Right cardiac atrium (tissue), 5 donors: Measurements from ENCODE around the gene SCFD2. TPM values are rescaled to one million over a fixed set of nuclear protein-coding genes. Genes with fewer than 3 reads are reported as not detected.

ENCODE experiments used
- ATAC-seq, 2 donors: fragments of 200-7000 bp; cut with Tn5 transposase; one replicate each; pipeline versions ENCODE4 v1.8.0 to v1.9.1; 2020; ENCODE audit warnings: moderate library complexity in 2 of 2, mild to moderate bottlenecking in 1 of 2
- DNase-seq, 3 donors: peaks; one replicate each; pipeline ENCODE4 v3.0.0-alpha.2; 2020
- H3K27ac ChIP-seq: one replicate; pipeline ENCODE4 v1.5.1; 2013; ENCODE audit warnings: mild to moderate bottlenecking, low read length, control low read depth, moderate library complexity
- H3K27me3 ChIP-seq: one replicate; pipeline ENCODE4 v1.6.1; 2013; ENCODE audit not compliant: control insufficient read depth, insufficient read depth
- H3K4me1 ChIP-seq: one replicate; pipeline ENCODE4 v1.6.1; 2013; ENCODE audit warnings: low read length; ENCODE audit not compliant: control insufficient read depth, insufficient read depth
- H3K4me3 ChIP-seq: one replicate; pipeline ENCODE4 v1.5.1; 2013; ENCODE audit warnings: low read length, control low read depth
- H3K9me3 ChIP-seq: one replicate; pipeline ENCODE4 v1.6.1; 2013; ENCODE audit warnings: low read length; ENCODE audit not compliant: control insufficient read depth
- whole genome bisulfite sequencing: extraction: QIAGEN DNeasy Blood & Tissue Kit; methylation state at CpG from one replicate; pipeline ENCODE4 v1.1.7; 2013; 5-methylcytosine and 5-hydroxymethylcytosine counted together
- intact Hi-C, 4 donors: fragments of 100-400 bp; cut with DNase I; formaldehyde crosslinking; loops; one replicate each; pipeline versions ENCODE4 v1.11.0 to v1.14.0; 2022 to 2023
- polyA plus RNA-seq: library from polyadenylated mRNA; stranded (reverse); fragments of 200-250 nt; gene quantifications from one replicate; pipeline ENCODE4 v1.2.3, GENCODE V29; 2013
- total RNA-seq, 4 donors: library from RNA; stranded (reverse); fragmentation: NEBNext Ultra II Directional; extraction: Animal tissue kit (Norgen Biotek cat#: 25700); gene quantifications; one replicate each; pipeline ENCODE4 v1.2.1, GENCODE V29; 2021
- donor health status: healthy with polysubstance abuse.
- donor health status: DM: no; HTN: yes; CAD: no.
- donor health status: DM: no; HTN: no; CAD: no.
- donor health status: DM: no; HTN: yes; CAD: no; lungs with severe emphysema.
- donor health status: DM: yes; HTN: yes; CAD: no.

The SCFD2 gene
- total and polyA plus RNA-seq, 5 donors: 4.5 to 11.1 (median 10.1) TPM

DNA sequence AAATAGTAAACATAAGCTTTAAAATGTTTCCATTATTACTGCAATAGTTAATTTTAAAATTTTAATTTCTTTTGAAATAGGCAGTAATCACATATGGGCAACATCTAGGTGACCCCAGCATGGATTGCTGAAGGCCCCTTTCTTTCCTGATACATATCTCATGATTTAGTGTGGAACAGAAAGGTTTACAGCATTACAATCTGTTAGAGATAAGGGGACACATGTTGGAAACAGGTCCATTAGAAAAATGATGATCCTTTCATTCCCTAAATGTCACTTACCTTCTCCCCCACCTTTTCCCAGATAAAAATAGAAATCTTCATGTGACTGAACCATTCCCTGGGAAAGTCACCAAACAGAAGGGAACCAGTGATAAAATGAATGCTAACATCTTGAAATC, 413.3 kb downstream of the SCFD2 start:
- intact Hi-C loops: loop anchor here in 1 of 4 donors (10.0 kb wide), 1 partner anchor 88 kb away; the partner anchor contains the start of gene RASL11B
- H3K4me1 ChIP-seq: peaks cover 3% of the 10 kb centered on the region
- no peaks in the 10 kb centered on the region for H3K27me3 ChIP-seq
- no peaks in the 10 kb centered on the region for H3K9me3 ChIP-seq
- ATAC-seq: no peak
- H3K4me3 ChIP-seq: no peak overlapping the region
- no peak overlapping the region for H3K27ac ChIP-seq
- no peak for DNase-seq

DNA sequence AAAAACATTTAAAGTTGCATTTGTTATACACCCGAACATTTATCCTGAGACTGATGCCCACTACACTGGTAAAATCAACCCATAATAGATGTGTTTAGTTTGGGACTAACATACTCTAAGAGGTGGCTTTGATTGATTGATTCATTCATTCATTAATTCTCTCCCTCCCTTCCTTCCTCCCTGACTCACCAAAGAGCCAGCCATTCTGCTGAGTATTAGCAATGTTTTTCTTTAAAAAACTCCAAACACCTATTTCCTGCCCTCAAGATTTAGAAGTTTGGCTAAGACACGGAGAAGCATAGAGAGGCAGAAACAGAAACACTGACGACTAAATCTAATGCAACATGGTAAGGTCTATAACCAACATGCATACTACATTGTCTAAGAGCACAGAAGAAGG, 414.8 kb downstream of the SCFD2 start:
- Histone ChIP-seq H3K9me3 (no peaks in the 10 kb centered on the region), H3K27me3 (no peaks in the 10 kb centered on the region), H3K27ac (no peak overlapping the region), H3K4me3 (no peak overlapping the region), H3K4me1 (peaks cover 3% of the 10 kb centered on the region)
- ATAC-seq: no peak
- no peak for DNase-seq
- WGBS: 87% methylated on average over 3 of the region's 3 CpGs
- intact Hi-C loops: loop anchor here in 1 of 4 donors (10.0 kb wide), 1 partner anchor 86 kb away; the partner anchor contains the start of gene RASL11B

DNA sequence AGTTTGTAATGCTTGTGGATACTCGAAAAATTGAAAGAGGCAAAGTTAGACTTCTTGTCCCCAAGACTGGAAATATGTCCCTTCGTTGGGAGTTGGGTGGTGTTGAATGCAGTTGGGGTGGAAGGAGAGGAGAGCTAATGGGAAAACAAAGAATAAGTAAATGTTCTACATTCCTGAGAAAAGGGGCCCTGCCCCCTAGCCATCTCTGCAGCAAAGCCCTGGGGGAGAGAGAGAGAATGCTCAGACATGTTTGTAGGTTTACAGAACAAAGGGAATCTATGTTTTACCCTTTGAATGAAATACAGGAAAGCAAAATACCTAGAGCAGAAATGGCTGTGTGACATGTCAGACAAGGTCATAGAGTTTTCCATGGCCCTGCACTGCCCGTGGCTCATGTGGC, 415.6 kb downstream of the SCFD2 start:
- Histone ChIP-seq H3K9me3 (no peaks in the 10 kb centered on the region), H3K27ac (no peak overlapping the region), H3K27me3 (no peaks in the 10 kb centered on the region), H3K4me3 (no peak overlapping the region), H3K4me1 (peaks cover 3% of the 10 kb centered on the region)
- 90% methylated on average over 3 of the region's 3 CpGs for WGBS
- no peak for ATAC-seq
- intact Hi-C loops: loop anchor here in 1 of 4 donors (10.0 kb wide), 1 partner anchor 85 kb away; the partner anchor contains the start of gene RASL11B
- DNase-seq: no peak

DNA sequence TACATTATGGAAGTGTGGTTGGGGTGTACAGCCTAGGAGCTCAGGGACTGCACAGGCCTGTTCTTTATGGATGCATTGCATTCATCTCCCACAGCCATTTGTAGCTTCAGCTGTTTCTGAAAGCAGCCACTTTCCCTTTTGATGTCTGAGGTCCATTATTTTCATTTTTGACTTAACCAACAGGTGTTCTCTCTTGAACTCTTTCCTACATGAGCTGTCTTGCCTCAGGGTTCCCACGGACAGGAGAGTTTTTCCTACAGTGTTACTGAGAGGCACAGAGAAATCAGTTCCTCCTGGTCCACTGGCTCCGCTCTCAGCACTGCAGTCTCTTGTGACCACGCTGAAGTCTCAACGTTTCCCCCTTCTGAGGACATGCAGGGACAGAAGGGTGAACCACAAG, 416.5 kb downstream of the SCFD2 start:
- Histone ChIP-seq H3K4me3 (no peak overlapping the region), H3K27ac (no peak overlapping the region), H3K4me1 (peaks cover 3% of the 10 kb centered on the region), H3K9me3 (no peaks in the 10 kb centered on the region), H3K27me3 (no peaks in the 10 kb centered on the region)
- intact Hi-C loops: no loop called here
- no peak for ATAC-seq
- 75% methylated on average over 4 of the region's 4 CpGs for WGBS
- no peak for DNase-seq

DNA sequence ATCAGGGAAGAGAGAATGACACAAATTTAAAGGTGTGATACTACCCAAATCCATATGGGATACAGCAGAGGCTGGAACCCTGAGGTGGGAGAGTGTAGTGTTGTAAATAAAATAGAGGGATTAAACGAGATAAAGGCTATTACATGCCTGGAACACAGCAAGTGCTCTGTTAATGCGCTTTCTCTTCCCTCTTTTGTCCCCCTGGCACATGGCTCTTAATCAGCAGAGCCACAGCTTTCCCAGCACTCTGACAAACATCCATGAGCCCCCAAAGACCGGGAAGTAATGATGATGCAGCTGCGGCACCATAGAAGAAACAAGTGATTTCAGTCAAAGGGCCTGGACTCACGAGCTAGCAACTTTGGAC, 417.8 kb downstream of the SCFD2 start:
- peak overlapping the region; percentile 37 for H3K27ac ChIP-seq
- intact Hi-C loops: no loop called here
- DNase-seq (no peak), ATAC-seq (no peak)
- WGBS: 79% methylated on average over 5 of the region's 5 CpGs
- H3K27me3 ChIP-seq: no peaks in the 10 kb centered on the region
- H3K4me1 ChIP-seq: peaks cover 3% of the 10 kb centered on the region
- no peaks in the 10 kb centered on the region for H3K9me3 ChIP-seq
- no peak overlapping the region for H3K4me3 ChIP-seq

DNA sequence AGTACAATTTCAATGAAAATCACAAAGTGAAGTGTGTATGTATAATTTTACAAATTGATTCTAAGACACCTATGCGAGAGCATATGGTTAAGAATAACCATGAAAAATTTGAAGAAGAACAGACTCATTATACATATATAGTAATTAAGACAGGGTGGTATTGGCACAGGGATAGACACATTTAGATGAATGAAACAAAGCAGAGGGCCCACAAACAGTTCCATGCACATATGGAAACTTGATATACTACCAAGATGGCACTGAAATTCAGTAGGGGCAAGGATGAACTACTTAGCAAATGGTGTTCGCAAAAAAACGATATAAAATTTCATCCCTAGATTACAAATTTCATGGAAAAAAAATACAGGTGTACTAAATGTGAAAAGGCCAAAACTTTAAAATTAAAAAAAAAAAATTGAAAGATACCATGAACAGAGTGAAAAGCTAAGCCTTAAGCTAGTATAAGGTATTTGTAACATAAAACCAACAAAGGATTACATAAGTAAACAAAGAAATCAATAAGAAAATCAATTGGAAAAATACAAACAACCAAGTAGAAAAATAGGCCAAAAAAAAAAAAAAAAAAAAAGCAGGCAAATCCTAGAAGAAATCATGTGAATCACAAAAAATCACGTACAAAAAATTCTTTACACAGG, 418.3 kb downstream of the SCFD2 start:
- Histone ChIP-seq H3K27ac (no peak overlapping the region), H3K4me1 (peaks cover 3% of the 10 kb centered on the region), H3K9me3 (no peaks in the 10 kb centered on the region), H3K4me3 (no peak overlapping the region), H3K27me3 (no peaks in the 10 kb centered on the region)
- intact Hi-C loops: no loop called here
- DNase-seq: no peak
- 89% methylated on average over 4 of the region's 4 CpGs for WGBS
- ATAC-seq: no peak

DNA sequence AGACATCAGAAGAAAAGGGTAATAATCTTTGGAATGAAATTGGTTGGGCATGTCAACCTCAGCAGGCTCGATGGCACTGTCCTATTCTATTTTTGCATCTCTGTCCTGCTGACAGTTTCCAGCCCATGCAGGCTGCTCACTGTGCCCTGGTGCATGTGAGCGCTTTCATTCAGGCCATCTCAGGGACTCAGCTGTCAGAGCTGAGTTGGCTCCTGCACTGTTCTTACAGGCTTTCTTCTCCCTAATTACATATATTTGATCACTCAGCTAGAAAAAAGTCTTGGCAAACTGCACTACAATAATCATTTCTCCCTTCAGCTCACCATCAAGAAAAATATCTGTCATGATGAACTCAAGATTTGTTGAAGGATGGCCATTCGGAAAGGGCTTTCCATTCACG, 419.0 kb downstream of the SCFD2 start:
- no peak overlapping the region for H3K4me3 ChIP-seq
- peak in 2 of 3 donors; percentile 55 to 66 for DNase-seq

DNA sequence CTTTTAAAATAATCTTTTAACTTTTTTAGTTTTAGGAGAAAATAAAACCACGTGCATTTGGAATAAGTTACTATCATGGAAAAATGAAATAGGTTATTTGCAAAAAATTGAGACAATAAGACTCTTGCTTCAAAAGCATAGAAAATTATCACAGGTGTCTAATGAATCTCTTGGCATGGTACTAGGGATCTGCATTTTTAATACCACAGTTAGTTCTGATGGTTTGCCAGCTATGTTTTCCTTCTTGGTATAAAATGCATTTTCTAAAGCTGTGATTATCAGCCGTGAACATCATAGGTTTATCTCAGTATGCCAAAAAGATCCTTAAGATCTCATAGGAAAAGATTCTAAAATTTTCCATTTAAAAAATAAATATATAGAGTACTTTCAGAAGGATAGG, 419.9 kb downstream of the SCFD2 start:
- 72% methylated on average over 2 of the region's 2 CpGs for WGBS
- Histone ChIP-seq H3K27me3 (no peaks in the 10 kb centered on the region), H3K4me3 (no peak overlapping the region), H3K9me3 (no peaks in the 10 kb centered on the region), H3K27ac (no peak overlapping the region), H3K4me1 (peaks cover 3% of the 10 kb centered on the region)
- DNase-seq (no peak), ATAC-seq (no peak)
- intact Hi-C loops: no loop called here

More for the DNA sequence above, 419.0 kb downstream of the SCFD2 start:
- WGBS: 62% methylated on average over 4 of the region's 4 CpGs
- H3K4me1 ChIP-seq: peaks cover 3% of the 10 kb centered on the region
- no peaks in the 10 kb centered on the region for H3K27me3 ChIP-seq
- intact Hi-C loops: no loop called here
- peak overlapping the region; percentile 12 for H3K27ac ChIP-seq
- peak; percentile 84 to 88 for ATAC-seq
- H3K9me3 ChIP-seq: no peaks in the 10 kb centered on the region

DNA sequence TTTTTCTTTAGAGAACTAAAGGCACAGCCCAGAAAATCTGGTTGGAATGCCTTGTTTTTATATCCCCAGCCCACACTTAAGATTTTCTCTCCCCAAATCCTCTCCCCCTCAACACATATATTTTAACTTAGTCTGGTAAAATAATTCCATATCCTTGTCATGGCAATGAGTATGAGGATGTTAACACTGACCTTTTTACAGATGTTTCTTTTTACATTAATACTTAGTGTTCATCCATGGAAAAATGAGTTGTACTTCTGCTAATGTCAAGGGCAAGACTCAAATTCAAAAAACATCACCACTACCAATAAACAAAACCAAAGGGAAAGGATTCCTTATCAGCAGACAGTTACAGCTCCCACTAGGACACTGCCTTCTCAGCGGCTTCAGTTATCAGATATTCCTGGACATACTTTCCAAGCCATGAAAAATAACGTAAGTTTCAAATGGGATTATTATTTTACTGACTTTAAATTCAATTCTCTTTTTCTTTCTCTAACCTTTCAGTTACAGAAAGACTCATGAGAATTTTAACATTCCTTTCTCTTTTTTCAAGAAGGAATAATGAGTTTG, 420.4 kb downstream of the SCFD2 start:
- Histone ChIP-seq H3K27ac (no peak overlapping the region), H3K27me3 (no peaks in the 10 kb centered on the region), H3K4me3 (no peak overlapping the region), H3K9me3 (no peaks in the 10 kb centered on the region), H3K4me1 (peaks cover 3% of the 10 kb centered on the region)
- intact Hi-C loops: no loop called here
- WGBS: 32% methylated on average over 2 of the region's 2 CpGs
- DNase-seq (no peak), ATAC-seq (no peak)

DNA sequence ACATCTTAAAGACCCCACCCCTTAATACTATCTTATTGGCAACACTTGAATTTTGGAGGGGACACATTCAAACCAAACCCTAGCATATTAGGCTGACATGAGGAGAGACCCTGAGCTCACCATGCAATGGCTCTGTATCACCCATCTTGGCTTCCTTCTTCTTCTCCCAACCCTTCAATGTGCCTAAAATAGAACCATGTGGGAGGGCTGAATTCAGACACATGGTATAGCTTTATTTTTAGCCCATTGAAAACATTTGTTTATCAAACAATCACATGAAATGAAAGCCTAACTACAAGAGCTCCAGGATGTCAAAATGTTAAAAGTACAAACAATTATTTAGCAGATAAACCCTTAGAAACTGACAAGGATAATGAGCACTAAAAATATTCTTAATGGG, 422.2 kb downstream of the SCFD2 start:
- no peak overlapping the region for H3K27ac ChIP-seq
- H3K4me1 ChIP-seq: peaks cover 3% of the 10 kb centered on the region
- ATAC-seq (peak in 1 of 2 donors; percentile 29), DNase-seq (no peak)
- H3K27me3 ChIP-seq: no peaks in the 10 kb centered on the region
- intact Hi-C loops: no loop called here
- no peak overlapping the region for H3K4me3 ChIP-seq
- H3K9me3 ChIP-seq: no peaks in the 10 kb centered on the region

DNA sequence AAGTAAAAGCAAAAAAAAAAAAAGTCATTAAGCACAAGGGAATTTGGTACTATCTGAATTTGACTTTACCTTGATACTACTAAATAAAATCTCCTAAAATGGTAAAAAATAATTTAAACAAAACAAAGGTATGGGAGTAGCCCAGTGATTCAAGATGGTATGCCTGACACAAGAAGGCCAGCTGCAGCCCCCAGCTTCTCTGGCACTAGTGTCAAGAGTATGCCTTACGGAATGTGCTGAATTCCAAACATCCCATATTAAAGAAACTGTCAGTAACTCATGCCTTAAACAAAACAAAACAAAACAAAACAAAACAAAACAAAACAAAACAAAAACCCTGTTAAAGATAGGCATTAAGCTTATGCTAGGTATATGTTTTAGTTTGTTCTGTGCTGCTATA, 422.9 kb downstream of the SCFD2 start:
- WGBS: 92% methylated on average over 1 of the region's 1 CpG
- H3K27me3 ChIP-seq: no peaks in the 10 kb centered on the region
- no peak for DNase-seq
- intact Hi-C loops: no loop called here
- ATAC-seq: no peak
- no peaks in the 10 kb centered on the region for H3K9me3 ChIP-seq
- peaks cover under 1% of the 10 kb centered on the region for H3K4me1 ChIP-seq
- no peak overlapping the region for H3K4me3 ChIP-seq
- no peak overlapping the region for H3K27ac ChIP-seq
